IMR-90 (cell line): ENCODE data around the gene C5AR2. TPM values are rescaled to one million over a fixed set of nuclear protein-coding genes. Genes with fewer than 3 reads are reported as not detected.
"Not testable (repeated sequence)": the region's sequence is repeated elsewhere in the genome, so short reads cannot be mapped to it uniquely, and the experiment has no call there.

Source experiments
- ATAC-seq: fragments of 200-7000 bp; cut with Tn5 transposase; 2 replicates; pipeline ENCODE4 v1.9.1; 2020; ENCODE audit warnings: low read depth, mild to moderate bottlenecking, moderate library complexity
- BruUV-seq: library from RNA; stranded (reverse); fragments of 400-500 nt; replicated peaks from 2 replicates; lab custom pipeline; 2021; lab: Mats Ljungman, UMichigan
- CTCF ChIA-PET: fragments of 300-600 bp; formaldehyde crosslinking; extraction: SDS; loops from one replicate; lab custom pipeline; 2021; ENCODE audit warnings: antibody characterized with exemption; lab: Yijun Ruan, JAX
- POLR2A ChIA-PET: fragments of 300-600 bp; sonication (Branson Sonifier 250); formaldehyde crosslinking; loops from one replicate; lab custom pipeline; 2022; ENCODE audit warnings: antibody characterized with exemption; ENCODE audit not compliant: unreplicated experiment; lab: Charles Lee
- DNase-seq: peaks from one replicate; pipeline ENCODE4 v3.0.0; 2013
- H2AFZ ChIP-seq: replicated peaks from 2 replicates; pipeline ENCODE3; 2013; ENCODE audit warnings: low read length, mild to moderate bottlenecking; ENCODE audit not compliant: poor library complexity
- H2AK5ac ChIP-seq: 2 replicates; pipeline ENCODE4 v1.6.1; 2013; ENCODE audit warnings: low read depth, low read length, inconsistent platforms
- H2AK9ac ChIP-seq: replicated peaks from 2 replicates; pipeline ENCODE3; 2013; ENCODE audit warnings: mild to moderate bottlenecking, low read depth, low read length, moderate library complexity; ENCODE audit not compliant: poor library complexity
- H2BK120ac ChIP-seq: 2 replicates; pipeline ENCODE4 v1.6.1; 2013; ENCODE audit warnings: low read depth, low read length, inconsistent platforms
- H2BK15ac ChIP-seq: 3 replicates; pipeline ENCODE4 v1.6.1; 2013; ENCODE audit warnings: low read depth, low read length, inconsistent platforms
- H2BK20ac ChIP-seq: 2 replicates; pipeline ENCODE4 v1.6.1; 2013; ENCODE audit warnings: low read depth, mild to moderate bottlenecking, inconsistent platforms, low read length, moderate library complexity
- H2BK5ac ChIP-seq: 2 replicates; pipeline ENCODE4 v1.6.1; 2013; ENCODE audit warnings: mild to moderate bottlenecking, low read depth, low read length, inconsistent platforms; ENCODE audit not compliant: poor library complexity, severe bottlenecking
- H3K14ac ChIP-seq: replicated peaks from 2 replicates; pipeline ENCODE4 v1.6.1; 2013; ENCODE audit warnings: low read depth, low read length, inconsistent platforms
- H3K18ac ChIP-seq: 2 replicates; pipeline ENCODE4 v1.6.1; 2013; ENCODE audit warnings: low read depth, low read length, control low read depth
- H3K23ac ChIP-seq: 2 replicates; pipeline ENCODE4 v1.6.1; 2013; ENCODE audit warnings: low read depth, low read length, inconsistent platforms
- H3K27ac ChIP-seq: 2 replicates; pipeline ENCODE4 v1.5.1; 2013; ENCODE audit warnings: mild to moderate bottlenecking, control low read depth, low read length; ENCODE audit not compliant: insufficient read depth
- H3K27me3 ChIP-seq: 2 replicates; pipeline ENCODE4 v1.6.1; 2013; ENCODE audit warnings: low read length; ENCODE audit not compliant: control insufficient read depth, insufficient read depth
- H3K36me3 ChIP-seq: 2 replicates; pipeline ENCODE4 v1.6.1; 2013; ENCODE audit warnings: low read length, mixed read lengths; ENCODE audit not compliant: control insufficient read depth, insufficient read depth
- H3K4ac ChIP-seq: 2 replicates; pipeline ENCODE4 v1.6.1; 2013; ENCODE audit warnings: low read depth, low read length, inconsistent platforms
- H3K4me1 ChIP-seq: 2 replicates; pipeline ENCODE4 v1.6.1; 2013; ENCODE audit warnings: low read length, mixed read lengths; ENCODE audit not compliant: control insufficient read depth, insufficient read depth
- H3K4me2 ChIP-seq: 2 replicates; pipeline ENCODE4 v1.6.1; 2013; ENCODE audit warnings: low read depth, mild to moderate bottlenecking, control low read depth, low read length, moderate library complexity
- H3K4me3 ChIP-seq: 2 replicates; pipeline ENCODE4 v1.5.1; 2013; ENCODE audit warnings: low read depth, mild to moderate bottlenecking, control low read depth, low read length, moderate library complexity; ENCODE audit not compliant: insufficient read depth
- H3K56ac ChIP-seq: 2 replicates; pipeline ENCODE4 v1.6.1; 2013; ENCODE audit warnings: low read length, inconsistent platforms; ENCODE audit not compliant: insufficient read depth; ENCODE audit errors: extremely low read depth
- H3K79me1 ChIP-seq, 2 experiments: 2 replicates each; pipeline ENCODE4 v1.6.1; 2013; ENCODE audit warnings: low read length in 2 of 2, inconsistent platforms in 1 of 2, low read depth in 1 of 2
- H3K9ac ChIP-seq: 2 replicates; pipeline ENCODE4 v1.6.1; 2013; ENCODE audit warnings: low read depth, low read length, control low read depth
- H3K9me1 ChIP-seq: 2 replicates; pipeline ENCODE4 v1.6.1; 2013; ENCODE audit warnings: low read length, inconsistent platforms; ENCODE audit not compliant: insufficient read depth
- H3K9me3 ChIP-seq: 2 replicates; pipeline ENCODE4 v1.6.1; 2013; ENCODE audit warnings: low read length; ENCODE audit not compliant: control insufficient read depth, insufficient read depth
- H4K20me1 ChIP-seq: 2 replicates; pipeline ENCODE4 v1.6.1; 2013; ENCODE audit warnings: low read length, inconsistent platforms; ENCODE audit not compliant: insufficient read depth
- H4K5ac ChIP-seq: 2 replicates; pipeline ENCODE4 v1.6.1; 2013; ENCODE audit warnings: mild to moderate bottlenecking, low read depth, low read length, control low read depth
- H4K8ac ChIP-seq, 2 experiments: 2 replicates each; pipeline ENCODE4 v1.6.1; 2013; ENCODE audit warnings: low read depth in 2 of 2, low read length in 2 of 2, control low read depth in 1 of 2, inconsistent platforms in 1 of 2
- H4K91ac ChIP-seq: 2 replicates; pipeline ENCODE4 v1.6.1; 2013; ENCODE audit warnings: low read depth, low read length, inconsistent platforms; ENCODE audit not compliant: insufficient read depth
- CHD1 ChIP-seq: IDR thresholded peaks from 2 replicates; pipeline ENCODE4 v1.6.1; 2012; ENCODE audit warnings: low read depth, low read length, improper control_type of control experiment
- FOS ChIP-seq: fragments of 150-350 bp; IDR thresholded peaks from 2 replicates; pipeline ENCODE4 v1.6.1; 2016; ENCODE audit warnings: low read depth, low read length
- WGBS, 2 experiments: methylation state at CpG; one replicate each; pipeline versions ENCODE4 v1.1.5 to v1.1.7; 2013; ENCODE audit warnings: missing lambda C conversion rate in 2 of 2; ENCODE audit not compliant: insufficient read length in 1 of 2; ENCODE audit errors: extremely low coverage in 2 of 2; 5-methylcytosine and 5-hydroxymethylcytosine counted together
- dilution Hi-C: fragments of 300-500 bp; cut with HindIII; formaldehyde crosslinking; loops from one replicate; pipeline ENCODE4 v1.14.3; 2018; ENCODE audit warnings: low sequenced_read_pairs; ENCODE audit not compliant: unreplicated experiment
- in situ Hi-C: fragments of 300-500 bp; cut with MboI; formaldehyde crosslinking; loops from 3 replicates; pipeline ENCODE4 v1.14.3; 2019; ENCODE audit warnings: low sequenced_read_pairs, inconsistent platforms, mixed read lengths
- intact Hi-C: fragments of 100-400 bp; cut with micrococcal nuclease; formaldehyde crosslinking; loops from 2 replicates; pipeline ENCODE4 v1.10.0; 2022
- polyA plus RNA-seq, 3 experiments: library from polyadenylated mRNA; depleted of rRNA; stranded (reverse); fragments of >200 nt; gene quantifications; 2 replicates each; pipeline ENCODE4 v1.2.3, GENCODE V29; 2012; ENCODE audit warnings: low replicate concordance in 1 of 3
- total RNA-seq: library from RNA; depleted of rRNA; stranded (reverse); fragments of >200 nt; gene quantifications from 2 replicates; pipeline ENCODE4 v1.2.3, GENCODE V29; 2012

The C5AR2 gene
- total and polyA plus RNA-seq, 2 of the 4 experiments (the other 2 are of a cell fraction), result not detected

DNA sequence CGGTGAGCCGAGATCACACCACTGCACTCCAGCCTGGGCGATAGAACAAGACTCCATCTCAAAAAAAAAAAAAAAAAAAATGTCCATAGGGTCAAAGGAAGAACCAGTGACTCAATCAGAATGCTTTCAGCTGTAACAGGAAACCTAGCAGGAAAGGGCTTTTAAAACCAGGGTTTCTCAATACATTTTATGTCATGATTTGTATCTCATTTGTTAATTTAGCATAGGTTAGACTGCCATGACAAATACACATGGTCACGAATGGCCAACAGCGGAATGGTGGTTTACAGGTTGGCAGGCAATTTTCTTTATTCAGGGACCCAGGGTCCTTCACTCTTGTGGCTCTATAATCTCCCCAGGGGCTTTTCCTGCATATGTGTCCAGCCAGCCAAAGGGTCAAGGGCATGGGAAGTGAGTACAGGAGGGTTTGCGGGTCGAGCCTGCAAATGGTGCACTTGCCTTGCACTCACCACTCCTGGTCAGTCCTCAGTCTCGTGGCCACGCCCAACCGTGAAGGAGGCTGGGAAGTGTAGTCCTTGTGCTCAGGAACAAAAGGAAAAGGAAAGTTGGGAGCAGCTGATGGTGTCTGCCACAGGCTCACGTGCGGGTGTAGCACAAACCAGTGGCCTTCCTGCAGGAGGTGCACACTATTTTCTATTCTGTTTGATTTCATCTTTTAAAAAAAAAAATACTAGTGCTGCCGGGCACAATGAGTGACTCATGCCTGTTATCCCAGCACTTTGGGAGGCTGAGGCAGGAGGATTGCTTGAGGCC, 32.0 kb downstream of the C5AR2 start:
- ChIA-PET POLR2A (no interaction called here), CTCF (no interaction called here)
- Histone ChIP-seq H2BK120ac (no peak overlapping the region), H4K91ac (no peak overlapping the region), H3K56ac (no peak overlapping the region), H3K79me1 (peaks cover 0 to 26% of the 10 kb centered on the region in 2 experiments; a peak in 2 of 4 replicates), H2BK5ac (no peak overlapping the region), H3K14ac (no peak overlapping the region), H3K9ac (no peak overlapping the region), H4K8ac (no peak overlapping the region), H4K5ac (no peak overlapping the region), H2BK20ac (no peak overlapping the region), H3K4ac (no peak overlapping the region), H3K9me3 (no peaks in the 10 kb centered on the region), H2AK5ac (0 out of 2 replicates have a peak overlapping the region, but pooled peaks have one; percentile 70), H3K4me1 (0 out of 2 replicates have a peak, but pooled peaks cover 2% of the 10 kb centered on the region), H3K27me3 (no peaks in the 10 kb centered on the region), H3K18ac (no peak overlapping the region), H3K4me3 (no peak overlapping the region), H3K27ac (no peak overlapping the region), H2BK15ac (no peak overlapping the region), H2AK9ac (peak overlapping the region; percentile 66), H4K20me1 (peaks cover 6% of the 10 kb centered on the region), H3K36me3 (peaks cover 37% of the 10 kb centered on the region), H3K23ac (no peak overlapping the region), H2AFZ (peak overlapping the region; percentile 44), H3K9me1 (peaks cover 3% of the 10 kb centered on the region), H3K4me2 (no peak overlapping the region)
- in situ Hi-C loops, result no loop called here
- peak; percentile 69; the same call in 1 of the 2 replicates for ATAC-seq
- intact Hi-C loops, result no loop called here
- dilution Hi-C loops, result no loop called here
- peak; percentile 65 for DNase-seq
- TSS peak; percentile 23 for BruUV-seq
- WGBS, 2 experiments, result 93% methylated on average over 3 of the region's 13 CpGs; no CpG with 5 or more reads in 1 of the 2 experiments
- TF ChIP-seq CHD1, result no peak
- TF ChIP-seq FOS, result no peak

GRCh38 chr19:47365455-47365854, 33.5 kb downstream of the C5AR2 start:
- intact Hi-C loops, H3K9ac ChIP-seq, CTCF ChIA-PET, H4K8ac ChIP-seq, H2BK15ac ChIP-seq, H3K9me1 ChIP-seq, dilution Hi-C loops, H2AFZ ChIP-seq, H3K18ac ChIP-seq, POLR2A ChIA-PET, H3K4me3 ChIP-seq, H2BK20ac ChIP-seq, H3K23ac ChIP-seq, H3K56ac ChIP-seq, in situ Hi-C loops, H2BK120ac ChIP-seq, H4K5ac ChIP-seq, DNase-seq, H2AK5ac ChIP-seq, H3K27ac ChIP-seq, ATAC-seq, H3K4me1 ChIP-seq, H3K4me2 ChIP-seq, BruUV-seq, H2BK5ac ChIP-seq, H4K91ac ChIP-seq, H3K9me3 ChIP-seq, H3K14ac ChIP-seq, H2AK9ac ChIP-seq, H3K27me3 ChIP-seq, H3K4ac ChIP-seq: not testable (repeated sequence)
- Histone ChIP-seq H3K79me1 (peaks cover 0 to 19% of the 10 kb centered on the region in 2 experiments; a peak in 2 of 4 replicates), H4K20me1 (peaks cover 12% of the 10 kb centered on the region), H3K36me3 (peaks cover 36% of the 10 kb centered on the region)
- no CpG with 5 or more reads among the region's 10 CpGs for WGBS, 2 experiments
